Liver (tissue), 3 donors: ENCODE results near the gene PLCB1.

Experiments used
- CTCF ChIP-seq: fragments of 150-350 bp; IDR thresholded peaks from 2 replicates; pipeline ENCODE4 v1.5.1; 2017; ENCODE audit warnings: improper control_type of control experiment, low read depth, low read length; ENCODE audit not compliant: missing input control
- EGR1 ChIP-seq, 2 donors: IDR thresholded peaks; 2 replicates each; pipeline ENCODE4 v1.6.1; 2016 to 2018; ENCODE audit warnings: antibody characterized with exemption in 2 of 2, low read depth in 2 of 2
- FOXA1 ChIP-seq: IDR thresholded peaks from 2 replicates; pipeline ENCODE4 v1.6.1; 2016; ENCODE audit warnings: antibody characterized with exemption
- GABPA ChIP-seq, 2 donors: IDR thresholded peaks in 1 of 2; conservative IDR thresholded peaks in 1 of 2; 2 replicates each; pipeline ENCODE4 v1.6.1; 2016; ENCODE audit warnings: antibody characterized with exemption in 2 of 2, mild to moderate bottlenecking in 1 of 2, moderate library complexity in 1 of 2
- HNF4G ChIP-seq: IDR thresholded peaks from 2 replicates; pipeline ENCODE4 v1.6.1; 2016; ENCODE audit warnings: antibody characterized with exemption
- JUND ChIP-seq, 2 donors: IDR thresholded peaks; 2 replicates each; pipeline ENCODE4 v1.6.1; 2016; ENCODE audit warnings: antibody characterized with exemption in 2 of 2
- MAX ChIP-seq: IDR thresholded peaks from 2 replicates; pipeline ENCODE4 v1.6.1; 2016; ENCODE audit warnings: antibody characterized with exemption
- RAD21 ChIP-seq, 2 donors: IDR thresholded peaks; 2 replicates each; pipeline ENCODE4 v1.6.1; 2016; ENCODE audit warnings: antibody characterized with exemption in 2 of 2, mild to moderate bottlenecking in 2 of 2
- REST ChIP-seq: IDR thresholded peaks from 2 replicates; pipeline ENCODE4 v1.6.1; 2016; ENCODE audit warnings: antibody characterized with exemption, mild to moderate bottlenecking
- RXRA ChIP-seq, 2 donors: IDR thresholded peaks; 2 replicates each; pipeline ENCODE4 v1.6.1; 2017 to 2018; ENCODE audit warnings: antibody characterized with exemption in 2 of 2, mild to moderate bottlenecking in 1 of 2
- SP1 ChIP-seq: IDR thresholded peaks from 2 replicates; pipeline ENCODE4 v1.6.1; 2018; ENCODE audit warnings: antibody characterized with exemption, mild to moderate bottlenecking
- TAF1 ChIP-seq: conservative IDR thresholded peaks from 2 replicates; pipeline ENCODE4 v1.6.1; 2016; ENCODE audit warnings: antibody characterized with exemption, mild to moderate bottlenecking
- YY1 ChIP-seq: IDR thresholded peaks from 2 replicates; pipeline ENCODE4 v1.6.1; 2016; ENCODE audit warnings: antibody characterized with exemption, mild to moderate bottlenecking
- ZBTB33 ChIP-seq: IDR thresholded peaks from 2 replicates; pipeline ENCODE4 v1.6.1; 2016; ENCODE audit warnings: antibody characterized with exemption
- donor health status: healthy.
- donor health status: healthy.

GRCh38 chr20:8126841-8127378 lies 5.2 kb upstream of the PLCB1 start:
- TF ChIP-seq FOXA1: no peak
- TF ChIP-seq CTCF: no peak
- TF ChIP-seq TAF1: no peak
- no peak for TF ChIP-seq MAX
- no peak for TF ChIP-seq ZBTB33
- no peak for TF ChIP-seq EGR1 (IDR thresholded peaks at IDR 0.05; ENCODE audit: low read depth in 2 of 2)
- no peak for TF ChIP-seq RAD21 (IDR thresholded peaks at IDR 0.05)
- TF ChIP-seq GABPA (IDR thresholded peaks at IDR 0.05 in 1 of 2, conservative IDR thresholded peaks at IDR 0.05 in 1 of 2): no peak
- TF ChIP-seq SP1: no peak
- TF ChIP-seq REST: no peak
- no peak for TF ChIP-seq YY1
- no peak for TF ChIP-seq RXRA (IDR thresholded peaks at IDR 0.05)
- TF ChIP-seq JUND (IDR thresholded peaks at IDR 0.05): no peak
- TF ChIP-seq HNF4G: no peak
